ENCODE data around the gene PHLDB3. TPM values are rescaled to one million over a fixed set of nuclear protein-coding genes. Genes with fewer than 3 reads are reported as not detected.
"Not testable (repeated sequence)": the region's sequence is repeated elsewhere in the genome, so short reads cannot be mapped to it uniquely, and the experiment has no call there.

Gene PHLDB3
- total RNA-seq, 1 experiment from 2014 or later: 33.1 TPM

- intact Hi-C loops (cut with micrococcal nuclease; ENCODE audit: unreplicated experiment): loop anchor here (1.0 kb wide), 3 partner anchors 15 to 86 kb away; partner anchors contain the start of gene PHLDB3
- BruUV-seq (replicated peaks): no TSS peak
- Mint-ChIP-seq H3K9me3 (ENCODE audit: unreplicated experiment) (no peaks in the 10 kb centered on the region), H3K27ac (ENCODE audit: unreplicated experiment) (peak overlapping the region; percentile 35), H3K4me1 (ENCODE audit: low read depth, unreplicated experiment) (peaks cover 14% of the 10 kb centered on the region), H3K36me3 (ENCODE audit: insufficient read depth, unreplicated experiment) (peaks cover 30% of the 10 kb centered on the region), H3K27me3 (ENCODE audit: insufficient read depth, unreplicated experiment) (no peaks in the 10 kb centered on the region), H3K4me3 (ENCODE audit: unreplicated experiment) (no peak overlapping the region)
- peak; percentile 91 for TF ChIP-seq CTCF (IDR thresholded peaks at IDR 0.05; ENCODE audit: insufficient read depth in 1 of 2, low read depth in 1 of 2, low read length in 1 of 2, severe bottlenecking in 1 of 2, unreplicated experiment in 1 of 2)
- peaks cover 12% of the 10 kb centered on the region for H3K4me1 ChIP-seq
- POLR2A ChIA-PET: interaction anchor here (0.6 to 1.4 kb wide), 3 partner anchors 15 to 73 kb away, joined by 4 to 8 read pairs (median 8); partner anchors contain the start of gene PHLDB3
- no peaks in the 10 kb centered on the region; the same call in 1 of the 2 replicates for H3K36me3 ChIP-seq (ENCODE audit: control insufficient read depth, insufficient read depth, low read length)
- H3K9me3 ChIP-seq: no peaks in the 10 kb centered on the region
- CTCF ChIA-PET: interaction anchor here (0.6 to 2.5 kb wide), 19 partner anchors 9 to 485 kb away, joined by 3 to 181 read pairs (median 4); partner anchors contain the start of genes IRGQ, PHLDB3, ZNF575 and ZNF576
- DNase-seq: peak; percentile 83 to 89
- H3K27me3 ChIP-seq (replicated peaks; ENCODE audit: control insufficient read depth, insufficient read depth, low read length): no peaks in the 10 kb centered on the region
- no peak overlapping the region for H3K4me3 ChIP-seq (ENCODE audit: low read depth, low read length)
Observed at GRCh38 chr19:43519436-43520088, 15.0 kb upstream of the PHLDB3 start.

GRCh38 chr19:43518051-43518450, 13.5 kb upstream of the PHLDB3 start:
- no peak for DNase-seq
- Histone ChIP-seq H3K36me3 (ENCODE audit: control insufficient read depth, insufficient read depth, low read length) (no peaks in the 10 kb centered on the region; the same call in 1 of the 2 replicates), H3K9me3 (no peaks in the 10 kb centered on the region), H3K4me3 (ENCODE audit: low read depth, low read length) (no peak overlapping the region), H3K4me1 (peaks cover 3% of the 10 kb centered on the region), H3K27me3 (replicated peaks; ENCODE audit: control insufficient read depth, insufficient read depth, low read length) (no peaks in the 10 kb centered on the region)
- ChIA-PET POLR2A (no interaction called here), CTCF (interaction anchor here (0.7 to 1.9 kb wide), 3 partner anchors 14 to 71 kb away, joined by 8 to 24 read pairs (median 9); partner anchors contain the start of gene PHLDB3)
- H3K27me3 Mint-ChIP-seq (ENCODE audit: insufficient read depth, unreplicated experiment): no peaks in the 10 kb centered on the region
- H3K4me1 Mint-ChIP-seq (ENCODE audit: low read depth, unreplicated experiment): peaks cover 12% of the 10 kb centered on the region
- TF ChIP-seq CTCF (IDR thresholded peaks at IDR 0.05; ENCODE audit: insufficient read depth in 1 of 2, low read depth in 1 of 2, low read length in 1 of 2, severe bottlenecking in 1 of 2, unreplicated experiment in 1 of 2): no peak
- peaks cover 37% of the 10 kb centered on the region for H3K36me3 Mint-ChIP-seq (ENCODE audit: insufficient read depth, unreplicated experiment)
- intact Hi-C loops (cut with micrococcal nuclease; ENCODE audit: unreplicated experiment): no loop called here
- no TSS peak for BruUV-seq (replicated peaks)
- H3K27ac Mint-ChIP-seq (ENCODE audit: unreplicated experiment): no peak overlapping the region
- no peak overlapping the region for H3K4me3 Mint-ChIP-seq (ENCODE audit: unreplicated experiment)
- H3K9me3 Mint-ChIP-seq (ENCODE audit: unreplicated experiment): no peaks in the 10 kb centered on the region

DNA sequence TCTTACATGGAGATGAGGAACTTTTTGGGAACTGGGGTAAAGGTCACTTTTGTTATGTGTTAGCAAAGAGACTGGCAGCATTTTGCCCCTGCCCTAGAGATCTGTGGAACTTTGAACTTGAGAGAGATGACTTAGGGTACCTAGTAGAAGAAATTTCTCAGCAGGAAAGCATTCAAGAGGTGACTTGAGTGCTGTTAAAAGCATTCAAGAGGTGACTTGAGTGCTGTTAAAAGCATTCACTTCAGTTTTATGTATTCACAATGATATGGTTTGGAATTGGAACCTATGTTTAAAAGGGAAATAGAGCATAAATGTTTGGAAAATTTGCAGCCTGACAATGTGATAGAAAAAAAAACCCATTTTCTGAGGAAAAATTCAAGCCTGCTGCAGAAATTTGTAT, 7.9 kb upstream of the PHLDB3 start:
- peaks cover 45% of the 10 kb centered on the region for H3K36me3 Mint-ChIP-seq (ENCODE audit: insufficient read depth, unreplicated experiment)
- H3K27me3 ChIP-seq (replicated peaks; ENCODE audit: control insufficient read depth, insufficient read depth, low read length); H3K4me3 ChIP-seq (ENCODE audit: low read depth, low read length); H3K9me3 ChIP-seq; H3K36me3 ChIP-seq (ENCODE audit: control insufficient read depth, insufficient read depth, low read length); BruUV-seq (replicated peaks); H3K4me3 Mint-ChIP-seq (ENCODE audit: unreplicated experiment); H3K27ac Mint-ChIP-seq (ENCODE audit: unreplicated experiment); H3K27me3 Mint-ChIP-seq (ENCODE audit: insufficient read depth, unreplicated experiment); H3K4me1 ChIP-seq; H3K9me3 Mint-ChIP-seq (ENCODE audit: unreplicated experiment); POLR2A ChIA-PET; DNase-seq; intact Hi-C loops (cut with micrococcal nuclease; ENCODE audit: unreplicated experiment); H3K4me1 Mint-ChIP-seq (ENCODE audit: low read depth, unreplicated experiment); CTCF ChIA-PET: not testable (repeated sequence)

Data from Caco-2 (cell line).